ENCODE results near the gene CTNNBL1.
A peak's percentile ranks its signal among the peaks of the same experiment; 100 is the strongest.

The CTNNBL1 gene

DNA sequence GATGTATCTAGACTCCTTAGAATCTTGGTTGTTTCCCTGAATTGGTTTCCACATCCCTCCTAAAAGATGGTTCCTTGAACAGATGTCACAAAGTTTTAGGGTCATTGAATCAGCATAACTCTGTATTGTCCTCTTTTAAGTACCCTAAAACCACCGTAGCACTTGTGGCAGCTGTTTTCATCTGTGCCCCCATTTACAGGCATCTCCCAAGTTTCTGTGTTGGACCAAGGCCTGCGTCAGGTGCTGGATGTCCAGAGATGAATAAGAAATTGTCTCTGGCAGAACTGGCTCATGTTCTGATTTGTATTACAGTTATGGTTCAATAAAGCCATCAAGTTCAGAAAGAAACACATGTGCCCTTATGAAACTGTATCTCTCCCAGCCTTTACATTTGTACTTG lies 48.3 kb downstream of the CTNNBL1 start:
- no peak for DNase-seq

DNA sequence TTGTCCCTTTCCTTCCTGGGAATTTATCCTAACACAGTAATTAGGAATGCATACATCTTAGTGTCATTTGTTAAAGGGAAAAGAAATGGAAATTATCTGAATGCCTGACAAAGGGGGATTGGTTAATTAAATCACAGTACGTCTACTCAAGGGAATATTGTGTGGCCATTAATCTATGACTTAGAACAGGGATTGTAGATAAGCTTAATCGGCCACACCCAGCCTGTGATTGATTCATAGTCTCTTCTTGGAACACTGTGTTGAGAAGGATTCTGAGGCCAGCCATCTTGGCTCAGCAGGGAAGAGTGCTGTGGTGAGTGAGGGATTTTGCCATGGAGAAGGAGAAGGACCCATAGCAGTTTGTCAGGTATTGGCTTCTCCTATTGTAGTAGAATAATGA lies 50.5 kb downstream of the CTNNBL1 start:
- no peak for DNase-seq

DNA sequence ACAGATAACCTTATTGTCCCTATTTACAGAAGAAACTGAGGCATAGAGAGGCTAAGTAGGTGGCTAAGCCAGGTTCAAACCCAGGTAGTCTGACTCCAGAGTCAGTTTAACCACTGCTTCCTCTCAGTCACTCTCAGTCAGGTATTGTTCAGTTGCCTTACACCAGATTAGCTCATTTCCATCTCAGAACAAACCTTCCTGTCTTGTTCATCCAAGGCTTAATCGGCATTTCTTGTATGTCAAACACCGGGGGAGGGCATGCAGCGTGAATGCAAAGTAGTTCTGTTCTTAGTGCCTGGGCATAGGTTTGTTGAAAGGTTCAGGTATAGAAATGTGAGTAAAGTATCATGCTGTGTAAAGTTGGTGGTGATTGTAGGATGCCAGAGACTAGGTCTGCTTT lies 51.7 kb downstream of the CTNNBL1 start:
- DNase-seq = no peak

DNA sequence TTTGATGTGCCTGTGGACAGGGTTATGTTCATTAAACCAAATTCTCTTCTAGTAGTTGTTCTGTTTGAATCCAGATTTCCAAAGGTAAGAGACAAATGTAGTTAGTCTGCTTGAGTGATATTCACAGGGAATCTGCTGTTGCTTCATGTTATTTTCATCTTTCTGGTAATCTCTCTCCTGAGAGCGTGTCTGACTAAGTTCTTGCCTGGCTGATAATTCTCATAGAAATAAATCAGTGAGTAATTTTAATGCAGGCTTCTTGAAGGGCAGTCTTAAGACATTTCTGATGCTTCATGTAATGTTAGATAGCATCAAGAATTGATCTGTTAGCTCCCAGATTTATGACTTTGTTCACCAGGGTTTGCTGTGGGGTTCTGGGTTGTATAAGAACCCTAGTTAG lies 54.2 kb downstream of the CTNNBL1 start:
- DNase-seq = no peak

DNA sequence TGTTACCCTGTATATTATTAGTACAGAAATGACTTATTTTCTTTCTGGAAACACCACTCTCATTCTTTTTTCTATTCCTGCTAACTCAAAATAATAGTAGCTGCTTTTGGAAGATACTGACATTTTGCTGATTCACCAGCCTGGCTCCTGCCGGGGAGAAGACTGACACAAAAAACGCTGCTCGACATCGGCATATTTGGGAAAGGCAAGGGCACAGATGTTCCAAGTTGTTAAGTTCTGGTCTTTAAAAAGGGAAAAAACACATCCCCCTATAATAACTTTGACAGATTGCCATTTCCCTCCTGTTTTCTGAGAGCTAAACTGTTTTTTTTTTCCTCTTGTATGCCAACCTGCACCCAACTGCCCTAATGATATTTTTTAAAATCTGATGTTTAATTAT lies 55.4 kb downstream of the CTNNBL1 start:
- no peak for DNase-seq

DNA sequence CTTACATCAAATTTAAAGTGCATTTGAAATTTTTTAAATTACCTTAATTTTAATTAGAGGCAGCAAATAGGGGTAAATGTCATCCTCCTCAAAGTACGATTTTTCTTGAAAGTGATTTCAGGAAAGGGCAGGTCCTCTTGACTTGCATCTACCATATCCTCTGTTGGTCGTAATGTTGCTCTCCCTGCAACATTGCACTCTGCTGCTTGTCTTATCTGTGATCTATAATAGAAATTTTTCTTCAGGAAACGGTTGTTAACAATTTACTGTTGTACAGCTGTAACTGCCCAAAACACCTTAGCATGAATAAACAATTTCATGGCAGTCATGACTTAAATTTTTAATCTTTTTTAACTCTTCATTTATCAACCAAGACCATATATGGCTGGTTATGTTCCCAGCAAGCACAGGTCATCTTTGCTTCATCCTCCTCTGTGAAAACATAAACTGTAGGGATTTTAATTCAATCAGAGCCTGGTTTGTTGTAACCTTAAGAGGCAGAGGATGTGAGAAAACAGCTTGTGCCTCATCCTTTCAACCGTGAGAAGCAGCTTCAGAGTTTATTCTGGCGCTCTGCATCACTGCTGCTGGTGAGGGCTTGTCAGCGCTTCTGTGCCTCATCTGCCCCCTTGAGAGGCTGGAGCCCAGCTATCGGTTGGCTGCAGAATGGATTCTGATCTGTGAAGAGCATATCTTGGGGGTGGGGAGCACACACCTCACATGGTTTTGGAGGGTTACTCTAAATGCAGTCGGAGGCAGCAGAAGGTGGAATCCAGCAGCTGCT lies 56.0 kb downstream of the CTNNBL1 start:
- DNase-seq = no peak

DNA sequence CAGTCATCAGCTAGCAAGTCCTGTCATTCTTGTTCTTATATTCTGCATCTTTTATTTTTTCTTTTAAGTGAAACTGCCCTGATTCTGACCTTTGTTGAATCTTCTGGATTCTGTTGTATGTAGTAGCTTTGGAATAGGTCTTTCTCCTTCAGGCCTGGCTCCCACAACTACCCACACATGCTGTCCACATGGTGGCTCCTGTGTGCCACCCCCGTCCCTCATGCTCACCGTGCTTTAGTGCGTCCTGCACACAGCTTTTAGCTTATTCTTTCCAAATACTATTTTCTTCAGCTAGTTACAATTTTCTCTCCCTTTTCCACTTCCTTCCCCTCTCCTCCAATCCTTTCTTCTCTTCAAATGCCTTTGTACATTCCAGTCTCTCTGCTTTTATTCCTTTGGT lies 61.8 kb downstream of the CTNNBL1 start:
- DNase-seq = peak in 1 of 14 donors; percentile 1

DNA sequence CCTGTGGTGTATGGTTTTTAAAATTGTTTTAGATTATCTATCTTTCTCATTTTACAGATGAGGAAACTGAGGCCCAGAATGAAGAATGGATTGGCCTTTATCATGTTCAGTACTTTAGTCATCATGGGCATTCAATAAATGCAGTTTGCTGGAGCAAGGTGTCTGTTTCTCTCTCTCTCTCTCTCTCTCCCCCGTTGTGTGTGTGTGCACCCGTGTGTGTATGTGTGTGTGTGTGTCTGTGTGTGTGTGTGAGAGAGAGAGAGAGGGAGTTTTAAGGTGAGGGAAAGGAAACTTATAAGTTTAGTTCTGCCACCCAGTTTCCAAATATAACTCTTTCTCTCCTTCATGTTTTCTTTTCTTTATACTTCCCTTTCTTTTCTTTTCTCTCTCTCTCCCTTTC lies 62.4 kb downstream of the CTNNBL1 start:
- DNase-seq = no peak

DNA sequence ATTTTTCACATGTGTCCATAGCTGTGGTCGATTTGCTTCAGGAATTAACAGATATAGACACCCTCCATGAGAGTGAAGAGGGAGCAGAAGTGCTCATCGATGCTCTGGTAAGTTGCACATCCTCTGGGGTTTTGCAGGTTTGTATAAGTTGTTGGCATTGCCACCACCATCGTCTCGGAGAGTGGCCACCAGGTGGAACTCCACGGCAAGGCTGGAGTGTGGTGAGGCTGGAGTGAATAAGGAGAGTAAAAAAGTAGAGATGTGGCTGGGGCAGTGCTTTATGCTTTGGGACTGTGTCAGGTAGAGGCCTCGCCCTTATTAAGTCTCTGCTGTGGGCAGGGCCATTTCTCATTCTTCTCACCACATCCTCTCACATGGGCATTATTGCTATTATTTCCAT lies 63.7 kb downstream of the CTNNBL1 start:
- no peak for DNase-seq

DNA sequence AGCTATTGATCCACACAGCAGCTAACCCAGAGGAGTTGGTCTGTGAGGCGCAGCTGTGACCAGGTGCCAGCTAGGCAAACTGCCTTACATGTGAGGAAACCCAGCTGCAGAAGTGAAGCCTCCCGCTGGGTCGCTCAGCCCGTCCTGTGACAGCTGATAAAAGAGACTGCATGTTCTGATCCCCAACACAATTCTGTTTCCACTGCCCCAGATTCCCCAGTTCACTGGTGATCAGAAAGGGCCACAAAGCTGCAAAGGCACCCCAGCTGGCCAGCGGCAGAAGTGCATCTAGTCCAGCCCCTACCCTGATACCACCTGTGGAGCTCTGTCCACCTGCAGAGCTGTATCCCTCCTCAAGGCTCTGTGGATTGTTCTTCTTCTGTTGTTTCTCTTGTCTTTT lies 64.5 kb downstream of the CTNNBL1 start:
- DNase-seq = no peak

DNA sequence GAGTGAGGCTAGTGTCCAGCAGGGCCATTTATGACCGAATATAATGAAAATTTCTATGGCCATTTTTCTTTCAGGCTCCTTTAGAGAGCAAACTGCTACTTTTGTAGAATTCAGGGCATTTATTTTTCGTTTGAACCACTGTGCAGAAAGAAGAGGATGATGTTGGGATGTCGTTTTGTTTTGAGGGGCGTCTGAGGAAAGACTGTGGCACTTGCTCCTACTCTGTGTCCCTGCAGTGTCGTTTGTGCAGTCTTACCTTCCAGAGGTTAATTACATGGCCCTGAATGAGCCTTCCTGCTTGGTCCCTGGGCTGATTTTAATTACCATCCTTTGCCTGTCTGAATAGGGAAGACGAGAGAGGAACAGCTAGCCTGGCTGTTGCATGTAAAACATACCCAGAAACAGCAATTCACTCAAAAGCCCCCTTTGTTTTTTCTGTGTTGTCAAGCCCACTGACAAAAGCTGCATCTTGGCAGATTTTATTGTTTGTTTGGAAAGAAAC lies 65.3 kb downstream of the CTNNBL1 start:
- no peak for DNase-seq

DNA sequence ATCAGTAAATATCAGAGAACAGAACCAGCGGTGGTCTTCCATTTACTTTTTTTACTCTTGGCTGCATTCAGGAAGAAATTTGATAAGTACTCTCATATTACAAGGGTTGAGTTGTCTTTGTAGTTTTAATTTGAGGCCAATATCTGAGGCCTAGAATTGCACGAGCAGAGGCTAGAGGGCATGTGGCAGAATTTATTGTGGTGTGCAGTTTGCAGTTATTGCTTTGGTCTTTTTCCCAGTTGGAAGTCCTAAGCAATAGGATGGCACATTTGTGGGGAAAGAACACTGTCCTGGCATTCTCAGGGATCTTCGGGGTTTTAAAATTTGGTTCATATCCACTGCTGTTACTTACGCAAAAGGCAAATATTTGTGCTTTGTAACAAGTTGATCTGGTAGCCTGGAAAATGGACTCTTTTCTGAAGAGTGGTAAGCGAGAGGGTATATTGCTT lies 66.0 kb downstream of the CTNNBL1 start:
- no peak for DNase-seq

DNA sequence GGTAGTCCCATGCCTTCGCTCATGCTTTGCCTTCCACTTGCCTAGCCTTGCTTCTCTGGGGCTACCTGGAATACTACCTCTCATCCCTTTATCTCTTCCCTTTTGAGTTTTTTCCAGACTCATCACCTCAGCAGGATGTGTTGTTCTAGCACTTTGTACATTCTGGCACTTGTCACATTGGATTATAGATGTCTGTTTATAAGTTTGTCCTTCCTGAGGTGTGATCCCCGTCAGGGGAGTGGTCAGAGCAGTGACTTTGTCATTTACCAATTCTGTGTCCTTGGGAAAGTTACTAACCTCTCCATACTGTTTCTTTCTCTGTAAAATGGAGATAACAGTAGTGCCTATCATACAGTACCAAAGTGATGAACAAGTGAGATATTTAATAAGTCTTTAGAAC lies 66.5 kb downstream of the CTNNBL1 start:
- DNase-seq = no peak

DNA sequence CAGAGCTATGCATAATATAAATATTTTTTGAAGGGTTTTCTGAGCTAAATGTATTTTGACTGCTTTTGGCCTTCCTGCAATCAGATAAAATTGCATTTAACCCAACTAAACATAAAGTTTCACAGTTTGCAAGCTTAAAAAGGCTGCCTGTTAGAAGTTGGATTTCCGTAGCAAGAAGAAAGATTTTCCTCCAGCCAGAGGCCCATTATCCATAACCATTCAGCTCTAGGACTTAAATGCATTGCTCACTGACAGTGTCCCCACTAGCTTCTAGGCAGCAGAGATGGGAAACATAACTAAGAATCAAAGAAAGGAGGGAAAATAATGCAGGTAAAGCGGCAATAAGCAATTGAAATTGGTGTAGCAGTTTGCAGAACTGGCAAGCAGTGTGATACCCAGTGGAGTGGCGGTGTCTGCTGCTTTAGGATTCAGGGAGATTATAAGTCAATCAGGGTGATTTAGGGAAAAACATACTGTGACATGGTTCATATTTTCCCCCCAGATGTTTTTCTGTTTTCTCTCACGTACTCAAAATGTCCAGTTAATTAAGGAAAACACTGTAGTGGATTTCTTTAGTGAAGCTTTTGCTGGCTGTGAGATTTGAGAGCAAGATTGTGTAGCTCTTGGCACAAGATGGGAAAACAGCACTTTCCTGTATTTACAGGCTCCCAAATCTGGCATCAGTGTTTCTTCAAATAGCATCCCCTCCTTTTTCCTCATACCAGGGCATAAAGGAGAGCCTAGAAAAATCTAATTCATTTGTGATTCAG lies 69.1 kb downstream of the CTNNBL1 start:
- DNase-seq = no peak

DNA sequence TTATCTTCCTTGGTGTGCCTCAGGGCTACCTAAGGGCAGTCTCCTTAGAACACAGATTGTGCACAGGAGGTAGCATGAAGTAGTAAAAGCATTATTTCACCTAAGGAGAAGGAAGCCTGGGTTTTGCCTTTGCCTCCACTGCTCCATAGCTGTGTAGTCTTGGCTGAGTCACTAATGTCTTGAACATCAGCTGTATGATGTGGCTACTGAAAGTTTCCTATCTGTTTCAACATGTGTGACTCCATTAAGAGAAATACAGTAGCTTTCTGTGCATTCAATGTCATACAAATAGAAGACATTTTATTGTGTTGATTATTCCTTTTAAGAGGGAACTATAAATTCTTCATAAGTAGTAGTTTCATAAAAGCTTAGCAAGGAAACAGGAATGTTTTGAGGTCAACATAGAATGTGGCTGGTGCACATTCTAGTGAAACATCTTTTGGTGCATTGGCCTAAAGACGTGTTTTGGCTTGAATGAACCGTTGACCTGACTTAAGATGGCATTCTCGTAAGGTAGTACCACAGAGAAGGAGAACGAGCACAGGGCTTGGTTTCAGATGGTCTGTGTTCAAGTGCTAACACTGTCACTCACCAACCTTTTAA lies 70.6 kb downstream of the CTNNBL1 start:
- DNase-seq = no peak

DNA sequence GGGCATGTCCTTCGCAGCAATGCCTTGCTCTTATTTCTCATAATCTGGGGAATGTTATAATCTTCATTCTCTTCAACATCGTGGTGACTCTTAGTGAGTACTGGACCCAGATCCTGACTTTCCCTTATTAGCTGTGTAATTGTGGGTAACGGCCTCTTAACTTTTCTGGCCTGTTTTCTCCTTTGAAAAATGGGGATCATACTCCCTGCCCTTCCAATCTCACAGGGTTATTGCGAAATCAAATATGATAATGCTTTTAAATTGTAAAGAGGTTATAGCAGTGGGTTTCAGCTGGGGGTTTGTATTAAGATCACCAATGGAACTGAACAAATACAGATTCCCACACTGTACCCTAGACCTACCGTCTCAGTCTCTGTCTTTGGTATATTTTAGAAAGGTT lies 77.1 kb downstream of the CTNNBL1 start:
- no peak for DNase-seq

DNA sequence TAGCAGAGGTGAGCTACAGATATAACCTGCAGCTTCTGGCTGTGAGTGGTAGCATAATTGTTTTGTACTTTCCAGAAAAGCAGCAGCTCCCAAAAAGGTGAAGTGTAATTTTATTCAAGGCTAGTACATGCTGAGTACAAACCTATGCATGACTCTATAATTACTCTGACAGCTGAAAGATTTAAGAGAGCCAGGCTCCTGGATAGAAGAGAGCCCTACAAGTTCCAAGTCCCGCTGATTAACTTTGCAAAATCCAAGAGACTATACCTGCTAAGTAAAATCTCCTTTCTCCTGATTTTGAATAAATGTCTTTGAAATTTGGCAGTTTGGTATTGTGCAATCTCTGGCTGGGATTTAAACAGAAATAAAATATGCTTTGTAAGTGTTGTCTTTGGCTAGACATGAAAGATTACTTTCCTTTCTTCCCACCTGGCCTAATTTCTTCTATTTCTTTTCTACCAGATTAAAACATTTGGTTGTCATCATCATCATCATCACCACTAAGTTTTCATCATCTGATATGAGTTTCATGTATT lies 79.5 kb downstream of the CTNNBL1 start:
- DNase-seq = no peak

DNA sequence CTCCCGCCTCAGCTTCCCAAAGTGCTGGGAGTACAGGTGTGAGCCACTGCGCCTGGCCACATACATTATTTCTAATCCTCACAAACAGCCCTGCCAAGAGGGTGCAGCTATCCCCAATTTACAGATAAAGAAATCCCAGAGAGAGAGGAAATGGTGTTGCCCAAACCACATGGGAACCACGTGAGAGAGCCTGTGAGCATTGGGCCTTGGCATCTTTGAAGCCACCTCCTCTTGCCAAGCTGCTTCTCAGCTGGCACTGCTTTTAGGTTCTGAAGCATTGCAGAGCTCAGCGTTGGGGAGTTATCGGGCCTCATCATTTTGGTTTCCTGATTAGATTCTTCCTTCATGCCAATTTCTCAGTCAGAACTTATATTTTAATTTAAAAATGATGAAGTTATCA lies 80.3 kb downstream of the CTNNBL1 start:
- DNase-seq = no peak

DNA sequence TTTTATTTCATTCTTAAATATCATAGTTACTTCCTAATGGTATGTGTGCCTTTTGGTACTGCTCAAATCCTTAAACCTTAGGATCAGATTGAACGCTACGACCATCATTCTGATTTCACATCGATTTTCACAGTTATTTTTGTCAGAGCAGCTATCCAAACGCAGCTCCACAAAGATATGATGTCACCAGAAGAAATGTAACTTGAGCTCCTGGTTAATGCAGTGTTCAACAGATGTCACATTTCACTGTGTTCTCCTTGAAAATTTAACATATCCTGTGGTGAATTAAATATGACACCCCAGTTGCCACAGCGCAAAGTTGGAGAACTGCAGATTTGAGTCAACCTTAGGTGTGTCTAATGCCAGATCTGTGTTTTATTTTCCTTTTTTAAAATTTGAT lies 81.4 kb downstream of the CTNNBL1 start:
- no peak for DNase-seq

DNA sequence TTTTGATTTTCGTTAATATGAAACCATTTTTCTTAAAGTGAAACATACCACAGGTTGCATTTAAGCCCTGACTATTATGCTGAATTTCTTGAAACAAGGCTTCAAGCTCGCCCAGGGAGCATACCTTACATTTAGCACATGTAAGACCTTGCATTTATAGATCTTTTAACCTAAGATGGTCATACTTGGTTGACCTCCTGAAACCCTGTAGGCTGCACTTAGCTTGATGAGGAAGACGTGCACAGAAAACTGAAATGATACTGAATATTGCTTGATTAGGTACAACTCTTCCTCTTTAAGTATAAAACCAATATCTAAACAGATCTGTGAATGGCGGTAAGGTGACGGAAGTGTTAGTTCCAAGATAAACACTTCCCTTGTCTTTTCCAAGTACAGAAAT lies 82.2 kb downstream of the CTNNBL1 start:
- no peak for DNase-seq

DNA sequence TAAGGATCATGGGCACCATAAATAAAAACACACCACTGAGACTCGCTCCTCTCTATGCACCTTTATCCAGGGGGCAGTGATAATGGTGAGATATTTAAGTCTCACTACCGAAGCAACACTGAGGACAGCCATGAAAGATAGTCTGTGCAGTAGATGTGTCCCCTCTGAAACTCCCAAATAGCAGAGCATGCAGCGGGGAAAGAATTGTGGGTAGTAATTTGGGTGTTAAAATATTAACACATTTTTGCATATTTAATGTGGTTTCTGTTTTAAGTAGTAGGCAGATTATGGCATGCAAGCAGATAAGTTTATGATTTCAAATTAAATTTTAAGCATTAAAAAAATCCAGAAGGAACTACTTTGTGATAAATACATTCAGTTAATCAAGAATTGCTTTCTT lies 82.7 kb downstream of the CTNNBL1 start:
- DNase-seq = no peak

DNA sequence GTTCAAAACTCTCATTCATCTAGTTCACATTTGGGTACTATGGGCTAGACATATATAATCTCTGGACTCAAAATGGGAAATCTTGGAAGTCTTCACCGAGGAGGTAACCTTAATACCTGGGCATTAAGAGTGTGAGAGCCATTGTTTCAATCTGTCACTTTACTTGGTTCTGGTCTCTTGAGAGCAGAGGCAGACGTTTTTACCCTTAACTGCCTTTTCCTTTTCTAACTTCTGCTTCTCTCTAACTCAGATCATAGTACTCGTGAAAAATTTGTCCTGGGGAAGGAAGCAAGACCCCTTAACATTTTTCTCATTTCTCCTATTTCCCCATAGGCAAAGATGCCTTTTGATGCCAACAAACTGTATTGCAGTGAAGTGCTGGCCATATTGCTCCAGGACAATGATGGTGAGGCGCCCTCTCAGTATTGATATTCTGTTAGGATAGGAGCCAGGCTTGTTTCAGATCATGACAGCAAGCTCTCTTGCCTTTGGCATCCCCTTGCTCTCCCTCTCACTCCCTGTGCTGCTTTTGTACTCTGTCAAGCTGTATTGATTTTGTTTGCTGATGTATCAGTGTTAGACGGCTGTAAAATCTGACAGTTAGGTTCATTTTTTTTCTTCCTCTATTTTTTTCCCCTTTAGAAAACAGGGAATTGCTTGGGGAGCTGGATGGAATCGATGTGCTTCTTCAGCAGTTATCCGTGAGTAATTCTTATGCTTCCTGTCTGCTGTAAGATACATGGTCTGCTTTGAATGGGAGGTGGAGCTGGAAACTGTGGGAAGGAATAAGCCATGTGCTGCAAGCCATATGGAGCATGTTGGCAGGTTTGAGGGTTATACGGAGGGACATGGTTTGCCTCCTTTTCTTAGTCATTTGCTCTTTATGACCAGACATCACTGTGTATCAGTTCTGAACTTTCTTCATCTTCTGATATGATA lies 83.5 kb downstream of the CTNNBL1 start:
- peak in 1 of 14 donors; percentile 39 for DNase-seq
